Measurements from ENCODE around the gene FOXC1.

FOXC1 gene

GRCh38 chr6:1624851-1625781 is 15.4 kb downstream of the FOXC1 start:
- no peak for DNase-seq

GRCh38 chr6:1625794-1626435 is 16.2 kb downstream of the FOXC1 start:
- no peak for DNase-seq

- DNase-seq, result no peak
These were observed 16.8 kb downstream of the FOXC1 start for GRCh38 chr6:1626481-1626880.

- DNase-seq, result no peak
These were observed 18.3 kb downstream of the FOXC1 start for GRCh38 chr6:1627827-1628560.

- DNase-seq, result no peak
These were observed 19.6 kb downstream of the FOXC1 start for GRCh38 chr6:1629316-1629715.

GRCh38 chr6:1630212-1630770 is 20.6 kb downstream of the FOXC1 start:
- DNase-seq, result no peak

GRCh38 chr6:1630771-1631217 is 21.1 kb downstream of the FOXC1 start:
- DNase-seq, result no peak

GRCh38 chr6:1631251-1631650 is 21.5 kb downstream of the FOXC1 start:
- no peak for DNase-seq

GRCh38 chr6:1633366-1634021 is 23.8 kb downstream of the FOXC1 start:
- no peak for DNase-seq

GRCh38 chr6:1634081-1634480 is 24.4 kb downstream of the FOXC1 start:
- no peak for DNase-seq

- DNase-seq, result no peak
These were observed 25.7 kb downstream of the FOXC1 start for GRCh38 chr6:1635305-1636010.

- no peak for DNase-seq
These were observed 26.6 kb downstream of the FOXC1 start for GRCh38 chr6:1636272-1636825.

GRCh38 chr6:1636971-1637871 is 27.5 kb downstream of the FOXC1 start:
- no peak for DNase-seq

GRCh38 chr6:1639430-1639829 is 29.7 kb downstream of the FOXC1 start:
- DNase-seq, result no peak

GRCh38 chr6:1640476-1640875 is 30.8 kb downstream of the FOXC1 start:
- no peak for DNase-seq

- no peak for DNase-seq
These were observed 31.7 kb downstream of the FOXC1 start for GRCh38 chr6:1641343-1641885.

GRCh38 chr6:1643111-1643510 is 33.4 kb downstream of the FOXC1 start:
- DNase-seq, result no peak

GRCh38 chr6:1643830-1644445 is 34.2 kb downstream of the FOXC1 start:
- no peak for DNase-seq

GRCh38 chr6:1644516-1645060 is 34.9 kb downstream of the FOXC1 start:
- DNase-seq, result no peak

All from activated CD4-positive, alpha-beta T cell treated with anti-CD3 and anti-CD28 coated beads for 48 hours (primary cell).